H9 (cell line): ENCODE results near the gene CROT. TPM values are rescaled to one million over a fixed set of nuclear protein-coding genes. Genes with fewer than 3 reads are reported as not detected.
A peak's percentile ranks its signal among the peaks of the same experiment; 100 is the strongest.

Experiments
- DNase-seq: peaks from one replicate; pipeline ENCODE4 v3.0.0-alpha.2; 2017
- H2AFZ ChIP-seq: one replicate; pipeline ENCODE4 v1.6.1; 2013; ENCODE audit warnings: mild to moderate bottlenecking, low read length, control low read depth, moderate library complexity
- H2AK5ac ChIP-seq: 2 replicates; pipeline ENCODE4 v1.6.1; 2013; ENCODE audit warnings: low read length, control low read depth, mixed read lengths; ENCODE audit not compliant: insufficient read length
- H2BK120ac ChIP-seq: one replicate; pipeline ENCODE4 v1.6.1; 2013; ENCODE audit warnings: low read depth, mild to moderate bottlenecking, low read length, control low read depth, inconsistent platforms; ENCODE audit not compliant: poor library complexity, severe bottlenecking
- H2BK12ac ChIP-seq: 2 replicates; pipeline ENCODE4 v1.6.1; 2013; ENCODE audit warnings: low read length, control low read depth, mixed read lengths, low read depth; ENCODE audit not compliant: insufficient read length
- H2BK15ac ChIP-seq: 2 replicates; pipeline ENCODE4 v1.6.1; 2013; ENCODE audit warnings: low read depth, low read length, control low read depth
- H2BK20ac ChIP-seq: one replicate; pipeline ENCODE4 v1.6.1; 2013; ENCODE audit warnings: low read depth, mild to moderate bottlenecking, low read length, control low read depth, inconsistent platforms; ENCODE audit not compliant: poor library complexity, severe bottlenecking
- H2BK5ac ChIP-seq: 2 replicates; pipeline ENCODE4 v1.6.1; 2013; ENCODE audit warnings: low read length, control low read depth, mixed read lengths; ENCODE audit not compliant: insufficient read length
- H3K14ac ChIP-seq: 2 replicates; pipeline ENCODE4 v1.6.1; 2013; ENCODE audit warnings: low read length, control low read depth; ENCODE audit not compliant: insufficient read depth
- H3K18ac ChIP-seq: 2 replicates; pipeline ENCODE4 v1.6.1; 2013; ENCODE audit warnings: low read depth, mild to moderate bottlenecking, mixed read lengths, low read length, control low read depth; ENCODE audit not compliant: insufficient read length
- H3K23ac ChIP-seq: 2 replicates; pipeline ENCODE4 v1.6.1; 2013; ENCODE audit warnings: low read length, control low read depth, mixed read lengths, low read depth; ENCODE audit not compliant: insufficient read length
- H3K23me2 ChIP-seq: 2 replicates; pipeline ENCODE4 v1.6.1; 2013; ENCODE audit warnings: low read depth, mild to moderate bottlenecking, mixed read lengths, low read length, control low read depth; ENCODE audit not compliant: insufficient read length, poor library complexity, severe bottlenecking
- H3K27ac ChIP-seq: 2 replicates; pipeline ENCODE4 v1.5.1; 2013; ENCODE audit warnings: low read length, control low read depth, mixed read lengths, low read depth; ENCODE audit not compliant: insufficient read length
- H3K27me3 ChIP-seq: 2 replicates; pipeline ENCODE4 v1.6.1; 2013; ENCODE audit warnings: low read length, control low read depth, inconsistent platforms; ENCODE audit not compliant: insufficient read depth
- H3K4ac ChIP-seq: 2 replicates; pipeline ENCODE4 v1.6.1; 2013; ENCODE audit warnings: low read depth, mild to moderate bottlenecking, control low read depth, inconsistent platforms, low read length, moderate library complexity
- H3K4me1 ChIP-seq: 2 replicates; pipeline ENCODE4 v1.6.1; 2013; ENCODE audit warnings: low read length, control low read depth, inconsistent platforms; ENCODE audit not compliant: insufficient read depth
- H3K4me2 ChIP-seq: 2 replicates; pipeline ENCODE4 v1.6.1; 2013; ENCODE audit warnings: low read length, control low read depth, mixed read lengths; ENCODE audit not compliant: insufficient read length, insufficient read depth
- H3K56ac ChIP-seq: 2 replicates; pipeline ENCODE4 v1.6.1; 2013; ENCODE audit warnings: low read depth, mild to moderate bottlenecking, mixed read lengths, low read length, control low read depth; ENCODE audit not compliant: insufficient read length
- H3K79me1 ChIP-seq: 2 replicates; pipeline ENCODE4 v1.6.1; 2013; ENCODE audit warnings: low read depth, mild to moderate bottlenecking, moderate library complexity, low read length, control low read depth, inconsistent platforms; ENCODE audit not compliant: insufficient read depth, poor library complexity, severe bottlenecking
- H3K79me2 ChIP-seq: 2 replicates; pipeline ENCODE4 v1.6.1; 2013; ENCODE audit warnings: low read length, control low read depth, inconsistent platforms; ENCODE audit not compliant: insufficient read depth
- H3K9ac ChIP-seq: 2 replicates; pipeline ENCODE4 v1.6.1; 2013; ENCODE audit warnings: low read length, control low read depth, mixed read lengths; ENCODE audit not compliant: insufficient read length; ENCODE audit errors: extremely low read depth
- H3K9me3 ChIP-seq: one replicate; pipeline ENCODE4 v1.6.1; 2013; ENCODE audit warnings: low read depth, low read length, inconsistent platforms; ENCODE audit not compliant: control insufficient read depth
- H3T11ph ChIP-seq: one replicate; pipeline ENCODE4 v1.6.1; 2013; ENCODE audit warnings: mild to moderate bottlenecking, low read length, control low read depth, inconsistent platforms
- H4K20me1 ChIP-seq: one replicate; pipeline ENCODE4 v1.6.1; 2013; ENCODE audit not compliant: control insufficient read depth, insufficient read length, insufficient read depth
- H4K5ac ChIP-seq: 2 replicates; pipeline ENCODE4 v1.6.1; 2013; ENCODE audit warnings: low read depth, mild to moderate bottlenecking, mixed read lengths, low read length, control low read depth; ENCODE audit not compliant: insufficient read length
- H4K8ac ChIP-seq: replicated peaks from 2 replicates; pipeline ENCODE4 v1.6.1; 2013; ENCODE audit warnings: low read length, control low read depth, mixed read lengths, low read depth; ENCODE audit not compliant: insufficient read length
- H4K91ac ChIP-seq: 2 replicates; pipeline ENCODE4 v1.6.1; 2013; ENCODE audit warnings: low read depth, mild to moderate bottlenecking, moderate library complexity, mixed read lengths, low read length, control low read depth; ENCODE audit not compliant: insufficient read length
- H3K27ac Mint-ChIP-seq, 3 experiments: 2 replicates in 2 of 3; 3 replicates in 1 of 3; pipeline ENCODE4 v1.8.0; 2020 to 2021; ENCODE audit warnings: mixed read lengths in 3 of 3, mild to moderate bottlenecking in 1 of 3, moderate library complexity in 1 of 3
- H3K27me3 Mint-ChIP-seq: 2 replicates; pipeline ENCODE4 v1.8.0; 2021; ENCODE audit warnings: low read depth, mild to moderate bottlenecking, moderate library complexity, mixed read lengths
- H3K36me3 Mint-ChIP-seq, 3 experiments: 2 replicates in 2 of 3; 3 replicates in 1 of 3; pipeline ENCODE4 v1.8.0; 2020 to 2021; ENCODE audit warnings: low read depth in 3 of 3, mixed read lengths in 3 of 3; ENCODE audit not compliant: insufficient read depth in 1 of 3
- H3K4me1 Mint-ChIP-seq, 2 experiments: 2 replicates each; pipeline ENCODE4 v1.8.0; 2020; ENCODE audit warnings: mixed read lengths in 2 of 2
- H3K4me3 Mint-ChIP-seq, 2 experiments: 2 replicates in 1 of 2; 3 replicates in 1 of 2; pipeline ENCODE4 v1.8.0; 2020 to 2021; ENCODE audit warnings: mild to moderate bottlenecking in 2 of 2, mixed read lengths in 2 of 2, moderate library complexity in 1 of 2
- H3K9me3 Mint-ChIP-seq, 2 experiments: 2 replicates in 1 of 2; 3 replicates in 1 of 2; pipeline ENCODE4 v1.8.0; 2020; ENCODE audit warnings: mild to moderate bottlenecking in 2 of 2, mixed read lengths in 2 of 2, moderate library complexity in 1 of 2
- CTCF ChIP-seq: fragments of 200-600 bp; sonication (generic); conservative IDR thresholded peaks from 3 replicates; pipeline ENCODE4 v1.8.0; 2021; ENCODE audit warnings: antibody characterized with exemption, mild to moderate bottlenecking
- WGBS: extraction: QIAGEN DNeasy Blood & Tissue Kit; methylation state at CpG from one replicate; pipeline ENCODE4 v1.1.7; 2013; ENCODE audit warnings: missing lambda C conversion rate, low lambda C conversion rate, mixed read lengths; ENCODE audit not compliant: insufficient read length; ENCODE audit errors: extremely low coverage; 5-methylcytosine and 5-hydroxymethylcytosine counted together
- total RNA-seq: library from RNA; stranded (reverse); gene quantifications from 2 replicates; pipeline ENCODE4 v1.2.1, GENCODE V29; 2021

CROT gene
- total RNA-seq, 1 experiment from 2014 or later, result 6.0 TPM

- no peak overlapping the region for H2BK20ac ChIP-seq
- H3K4me1 ChIP-seq, result no peaks in the 10 kb centered on the region
- H3K9me3 ChIP-seq, result no peaks in the 10 kb centered on the region
- H2BK5ac ChIP-seq, result no peak overlapping the region
- no CpG with 5 or more reads among the region's 2 CpGs for WGBS
- H2BK12ac ChIP-seq, result no peak overlapping the region
- H4K91ac ChIP-seq, result no peak overlapping the region
- H2AK5ac ChIP-seq, result no peak overlapping the region
- no peak overlapping the region for H3K23ac ChIP-seq
- H3K23me2 ChIP-seq, result peaks cover 8% of the 10 kb centered on the region
- H3K4me2 ChIP-seq, result peak overlapping the region; percentile 91
- no peak overlapping the region for H3K14ac ChIP-seq
- Mint-ChIP-seq H3K4me1 (peaks cover 33 to 34% of the 10 kb centered on the region in 2 experiments), H3K4me3 (peak overlapping the region; percentile 88 to 97), H3K9me3 (no peaks in the 10 kb centered on the region), H3K36me3 (peaks cover 13 to 34% (median 21%) of the 10 kb centered on the region in 3 experiments), H3K27me3 (peaks cover 6% of the 10 kb centered on the region), H3K27ac (no peak overlapping the region; a peak in 2 of 7 replicates)
- no peak overlapping the region for H2AFZ ChIP-seq
- H4K20me1 ChIP-seq, result no peaks in the 10 kb centered on the region
- no peak overlapping the region for H2BK120ac ChIP-seq
- no peak overlapping the region for H3K4ac ChIP-seq
- no peaks in the 10 kb centered on the region for H3K27me3 ChIP-seq
- H3T11ph ChIP-seq, result no peak overlapping the region
- H4K5ac ChIP-seq, result no peak overlapping the region
- H2BK15ac ChIP-seq, result no peak overlapping the region
- no peak overlapping the region for H3K27ac ChIP-seq
- H3K9ac ChIP-seq, result no peak overlapping the region
- H3K79me1 ChIP-seq, result no peaks in the 10 kb centered on the region
- no peak overlapping the region for H3K56ac ChIP-seq
- DNase-seq, result no peak
- H4K8ac ChIP-seq, result no peak overlapping the region
- H3K79me2 ChIP-seq, result no peaks in the 10 kb centered on the region
- no peak overlapping the region for H3K18ac ChIP-seq
- TF ChIP-seq CTCF, result no peak
These were observed 1.0 kb upstream of the CROT start for GRCh38 chr7:87344446-87344845.
